ENCODE data around the gene EPG5. TPM values are rescaled to one million over a fixed set of nuclear protein-coding genes. Genes with fewer than 3 reads are reported as not detected.

EPG5 gene
- total RNA-seq, 1 donor from 2014 or later = 29.0 TPM

DNA sequence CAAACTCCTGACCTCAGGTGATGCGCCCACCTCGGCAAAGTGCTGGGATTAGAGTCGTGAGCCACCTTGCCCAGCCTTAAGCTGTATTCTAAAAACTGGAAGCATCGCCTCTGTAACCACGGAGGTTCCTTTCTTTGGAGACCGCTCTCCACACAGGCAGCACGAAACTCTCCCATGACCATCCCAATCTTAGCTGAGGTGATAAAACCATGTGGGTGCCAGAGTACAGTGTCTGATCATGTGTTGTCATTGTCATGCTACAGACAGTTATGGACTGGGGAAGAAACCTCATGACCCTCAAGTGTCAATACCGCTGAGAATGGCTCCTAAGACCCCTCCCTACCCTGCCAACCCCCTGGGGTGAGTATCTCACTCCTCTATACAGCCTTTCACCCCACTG, 41.4 kb upstream of the EPG5 start:
- no peaks in the 10 kb centered on the region for H3K79me2 ChIP-seq (ENCODE audit: insufficient read depth, low read length)
- no peaks in the 10 kb centered on the region for H3K36me3 ChIP-seq (ENCODE audit: insufficient read depth, low read length)
- TF ChIP-seq EZH2 (IDR thresholded peaks at IDR 0.05; ENCODE audit: insufficient read depth, low read length) = no peak
- TF ChIP-seq, protein P1, sequence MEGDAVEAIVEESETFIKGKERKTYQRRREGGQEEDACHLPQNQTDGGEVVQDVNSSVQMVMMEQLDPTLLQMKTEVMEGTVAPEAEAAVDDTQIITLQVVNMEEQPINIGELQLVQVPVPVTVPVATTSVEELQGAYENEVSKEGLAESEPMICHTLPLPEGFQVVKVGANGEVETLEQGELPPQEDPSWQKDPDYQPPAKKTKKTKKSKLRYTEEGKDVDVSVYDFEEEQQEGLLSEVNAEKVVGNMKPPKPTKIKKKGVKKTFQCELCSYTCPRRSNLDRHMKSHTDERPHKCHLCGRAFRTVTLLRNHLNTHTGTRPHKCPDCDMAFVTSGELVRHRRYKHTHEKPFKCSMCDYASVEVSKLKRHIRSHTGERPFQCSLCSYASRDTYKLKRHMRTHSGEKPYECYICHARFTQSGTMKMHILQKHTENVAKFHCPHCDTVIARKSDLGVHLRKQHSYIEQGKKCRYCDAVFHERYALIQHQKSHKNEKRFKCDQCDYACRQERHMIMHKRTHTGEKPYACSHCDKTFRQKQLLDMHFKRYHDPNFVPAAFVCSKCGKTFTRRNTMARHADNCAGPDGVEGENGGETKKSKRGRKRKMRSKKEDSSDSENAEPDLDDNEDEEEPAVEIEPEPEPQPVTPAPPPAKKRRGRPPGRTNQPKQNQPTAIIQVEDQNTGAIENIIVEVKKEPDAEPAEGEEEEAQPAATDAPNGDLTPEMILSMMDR (IDR thresholded peaks at IDR 0.05; ENCODE audit: insufficient read depth, low read depth, low read length) = no peak
- Mint-ChIP-seq H3K36me3 (ENCODE audit: low read depth, unreplicated experiment) (peaks cover 10% of the 10 kb centered on the region), H3K9me3 (ENCODE audit: unreplicated experiment) (no peaks in the 10 kb centered on the region), H3K27me3 (ENCODE audit: low read depth, unreplicated experiment) (no peaks in the 10 kb centered on the region), H3K4me3 (ENCODE audit: unreplicated experiment) (no peak overlapping the region), H3K27ac (ENCODE audit: unreplicated experiment) (no peak overlapping the region), H3K4me1 (ENCODE audit: low read depth, unreplicated experiment) (no peaks in the 10 kb centered on the region)
- no peak for DNase-seq (ENCODE audit: low read depth)
- no peak overlapping the region for H2AFZ ChIP-seq (ENCODE audit: low read depth, low read length)
- peak; percentile 20 for FAIRE-seq
- H3K4me1 ChIP-seq (ENCODE audit: insufficient read depth, low read length) = no peaks in the 10 kb centered on the region
- H3K4me2 ChIP-seq (ENCODE audit: low read length) = no peak overlapping the region
- H3K27ac ChIP-seq (ENCODE audit: low read depth, low read length) = no peak overlapping the region
- no peak overlapping the region for H3K4me3 ChIP-seq (ENCODE audit: insufficient read depth, low read depth, low read length)
- no peaks in the 10 kb centered on the region for H3K9me3 ChIP-seq (ENCODE audit: insufficient read depth, low read depth, low read length)
- no peak overlapping the region for H3K9ac ChIP-seq (ENCODE audit: low read length)
- no peaks in the 10 kb centered on the region for H4K20me1 ChIP-seq (ENCODE audit: insufficient read depth, low read length)
- no peaks in the 10 kb centered on the region for H3K27me3 ChIP-seq (ENCODE audit: insufficient read depth, low read length)

DNA sequence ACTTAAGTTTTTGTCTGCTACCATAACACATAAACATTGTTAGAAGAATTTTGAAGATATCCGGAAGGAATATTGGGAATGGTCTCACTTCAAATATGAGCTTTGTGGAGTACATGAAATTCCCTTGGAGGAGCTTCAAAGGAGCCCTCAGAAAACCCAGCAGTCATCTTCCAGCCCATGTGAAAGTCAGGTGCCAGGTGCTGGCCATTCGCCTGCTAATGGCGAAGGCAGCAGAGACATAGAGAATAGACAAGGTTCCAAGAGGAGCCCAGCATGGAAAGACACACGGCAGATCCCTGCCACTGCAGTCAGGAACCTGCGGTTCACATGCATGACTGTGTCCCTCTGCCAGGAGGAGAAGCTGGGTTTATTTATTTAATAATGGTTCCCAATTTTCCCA, 40.0 kb upstream of the EPG5 start:
- no peak overlapping the region for H3K4me2 ChIP-seq (ENCODE audit: low read length)
- no peaks in the 10 kb centered on the region for H3K36me3 ChIP-seq (ENCODE audit: insufficient read depth, low read length)
- Mint-ChIP-seq H3K4me3 (ENCODE audit: unreplicated experiment) (no peak overlapping the region), H3K9me3 (ENCODE audit: unreplicated experiment) (peaks cover 7% of the 10 kb centered on the region), H3K27me3 (ENCODE audit: low read depth, unreplicated experiment) (no peaks in the 10 kb centered on the region), H3K36me3 (ENCODE audit: low read depth, unreplicated experiment) (peaks cover 16% of the 10 kb centered on the region), H3K4me1 (ENCODE audit: low read depth, unreplicated experiment) (no peaks in the 10 kb centered on the region), H3K27ac (ENCODE audit: unreplicated experiment) (no peak overlapping the region)
- no peak overlapping the region for H3K27ac ChIP-seq (ENCODE audit: low read depth, low read length)
- no peak overlapping the region for H2AFZ ChIP-seq (ENCODE audit: low read depth, low read length)
- H3K4me1 ChIP-seq (ENCODE audit: insufficient read depth, low read length) = no peaks in the 10 kb centered on the region
- TF ChIP-seq, protein P1 (IDR thresholded peaks at IDR 0.05; ENCODE audit: insufficient read depth, low read depth, low read length) = no peak
- no peak for TF ChIP-seq EZH2 (IDR thresholded peaks at IDR 0.05; ENCODE audit: insufficient read depth, low read length)
- no peak overlapping the region for H3K4me3 ChIP-seq (ENCODE audit: insufficient read depth, low read depth, low read length)
- no peaks in the 10 kb centered on the region for H4K20me1 ChIP-seq (ENCODE audit: insufficient read depth, low read length)
- DNase-seq (ENCODE audit: low read depth) = no peak
- H3K9me3 ChIP-seq (ENCODE audit: insufficient read depth, low read depth, low read length) = no peaks in the 10 kb centered on the region
- H3K9ac ChIP-seq (ENCODE audit: low read length) = no peak overlapping the region
- H3K79me2 ChIP-seq (ENCODE audit: insufficient read depth, low read length) = no peaks in the 10 kb centered on the region
- FAIRE-seq = no peak
- H3K27me3 ChIP-seq (ENCODE audit: insufficient read depth, low read length) = no peaks in the 10 kb centered on the region

- Mint-ChIP-seq H3K4me3 (ENCODE audit: unreplicated experiment) (no peak overlapping the region), H3K27me3 (ENCODE audit: low read depth, unreplicated experiment) (no peaks in the 10 kb centered on the region), H3K36me3 (ENCODE audit: low read depth, unreplicated experiment) (peaks cover 16% of the 10 kb centered on the region), H3K4me1 (ENCODE audit: low read depth, unreplicated experiment) (no peaks in the 10 kb centered on the region), H3K9me3 (ENCODE audit: unreplicated experiment) (peaks cover 7% of the 10 kb centered on the region), H3K27ac (ENCODE audit: unreplicated experiment) (no peak overlapping the region)
- Histone ChIP-seq H3K4me2 (ENCODE audit: low read length) (no peak overlapping the region), H3K4me3 (ENCODE audit: insufficient read depth, low read depth, low read length) (no peak overlapping the region), H3K9ac (ENCODE audit: low read length) (no peak overlapping the region), H3K36me3 (ENCODE audit: insufficient read depth, low read length) (no peaks in the 10 kb centered on the region), H3K27me3 (ENCODE audit: insufficient read depth, low read length) (no peaks in the 10 kb centered on the region), H4K20me1 (ENCODE audit: insufficient read depth, low read length) (no peaks in the 10 kb centered on the region), H3K9me3 (ENCODE audit: insufficient read depth, low read depth, low read length) (no peaks in the 10 kb centered on the region), H3K4me1 (ENCODE audit: insufficient read depth, low read length) (no peaks in the 10 kb centered on the region), H3K79me2 (ENCODE audit: insufficient read depth, low read length) (no peaks in the 10 kb centered on the region), H2AFZ (ENCODE audit: low read depth, low read length) (no peak overlapping the region), H3K27ac (ENCODE audit: low read depth, low read length) (no peak overlapping the region)
- TF ChIP-seq, protein P1 (IDR thresholded peaks at IDR 0.05; ENCODE audit: insufficient read depth, low read depth, low read length) = no peak
- TF ChIP-seq EZH2 (IDR thresholded peaks at IDR 0.05; ENCODE audit: insufficient read depth, low read length) = no peak
- FAIRE-seq (no peak), DNase-seq (ENCODE audit: low read depth) (no peak)
Observed at GRCh38 chr18:46002934-46003333, 35.8 kb upstream of the EPG5 start.
